SK-N-SH (cell line): ENCODE measurements around the gene SHROOM1. TPM values are rescaled to one million over a fixed set of nuclear protein-coding genes. Genes with fewer than 3 reads are reported as not detected.
A peak's percentile ranks its signal among the peaks of the same experiment; 100 is the strongest.

ENCODE experiments used
- CTCF ChIA-PET: fragments of 300-600, 350-600 bp; formaldehyde crosslinking; extraction: SDS; loops from one replicate; lab custom pipeline; 2021; lab: Yijun Ruan, JAX
- POLR2A ChIA-PET: fragments of 350-600 bp; sonication (Branson Sonifier 250); formaldehyde crosslinking; extraction: SDS; loops from one replicate; lab custom pipeline; 2020; ENCODE audit warnings: antibody characterized with exemption, inconsistent platforms; lab: Yijun Ruan, JAX
- DNase-seq: peaks from one replicate; pipeline ENCODE4 v3.0.0; 2012
- H2AFZ ChIP-seq: fragments of 200-600 bp; sonication (generic); 2 replicates; pipeline ENCODE4 v1.8.1; 2016; ENCODE audit warnings: antibody characterized with exemption, mild to moderate bottlenecking, low read depth
- H3F3A ChIP-seq: fragments of 200-600 bp; sonication (generic); replicated peaks from 2 replicates; pipeline ENCODE3; 2016; ENCODE audit warnings: antibody characterized with exemption, mild to moderate bottlenecking; ENCODE audit not compliant: insufficient read depth
- H3K27ac ChIP-seq, 2 experiments: fragments of 200-500 bp in 1 of 2; fragments of 200-600 bp in 1 of 2; sonication (Bioruptor generic) in 1 of 2; sonication (generic), shearing (Covaris generic) in 1 of 2; 2 replicates each; pipeline versions ENCODE4 v1.5.1 to v1.6.1; 2014 to 2016; ENCODE audit warnings: low read depth in 2 of 2, inconsistent platforms in 1 of 2, low read length in 1 of 2, mild to moderate bottlenecking in 1 of 2, mixed read lengths in 1 of 2
- H3K27me3 ChIP-seq: fragments of 200-600 bp; sonication (generic), shearing (Covaris generic); 2 replicates; pipeline ENCODE4 v1.6.1; 2016; ENCODE audit warnings: mixed run types; ENCODE audit not compliant: insufficient read depth
- H3K36me3 ChIP-seq, 2 experiments: fragments of 200-500 bp in 1 of 2; fragments of 200-600 bp in 1 of 2; sonication (Bioruptor generic) in 1 of 2; sonication (generic) in 1 of 2; replicated peaks in 1 of 2; 2 replicates each; pipeline versions ENCODE3 to v1.5.1; 2014 to 2016; ENCODE audit warnings: low read length in 1 of 2, mild to moderate bottlenecking in 1 of 2; ENCODE audit not compliant: insufficient read depth in 2 of 2, control insufficient read depth in 1 of 2
- H3K4me1 ChIP-seq, 2 experiments: fragments of 200-500 bp in 1 of 2; fragments of 200-600 bp in 1 of 2; sonication (Bioruptor generic) in 1 of 2; sonication (generic), shearing (Covaris generic) in 1 of 2; 2 replicates each; pipeline versions ENCODE4 v1.5.1 to v1.6.1; 2014 to 2016; ENCODE audit warnings: low read depth in 1 of 2, low read length in 1 of 2, mixed run types in 1 of 2; ENCODE audit not compliant: insufficient read depth in 2 of 2, control insufficient read depth in 1 of 2
- H3K4me2 ChIP-seq: fragments of 200-600 bp; sonication (generic), shearing (Covaris generic); 2 replicates; pipeline ENCODE4 v1.6.1; 2017; ENCODE audit warnings: mixed run types
- H3K4me3 ChIP-seq, 2 experiments: fragments of 200-500 bp in 1 of 2; fragments of 200-600 bp in 1 of 2; sonication (Bioruptor generic) in 1 of 2; sonication (generic), shearing (Covaris generic) in 1 of 2; 2 replicates each; pipeline versions ENCODE4 v1.5.1 to v1.8.1; 2014 to 2016; ENCODE audit warnings: low read depth in 2 of 2, inconsistent platforms in 1 of 2, low read length in 1 of 2, mild to moderate bottlenecking in 1 of 2, mixed read lengths in 1 of 2, moderate library complexity in 1 of 2
- H3K79me2 ChIP-seq: fragments of 200-600 bp; sonication (generic); 2 replicates; pipeline ENCODE4 v1.8.1; 2017; ENCODE audit warnings: mild to moderate bottlenecking; ENCODE audit not compliant: insufficient read depth
- H3K9ac ChIP-seq: fragments of 200-600 bp; sonication (generic); 2 replicates; pipeline ENCODE4 v1.6.1; 2017; ENCODE audit warnings: mixed run types
- H3K9me2 ChIP-seq: fragments of 200-600 bp; sonication (generic); 2 replicates; pipeline ENCODE4 v1.6.1; 2017; ENCODE audit warnings: mixed run types
- H3K9me3 ChIP-seq: fragments of 200-600 bp; sonication (generic); 2 replicates; pipeline ENCODE4 v1.6.1; 2017; ENCODE audit warnings: mixed run types, mild to moderate bottlenecking, moderate library complexity
- H4K20me1 ChIP-seq: fragments of 200-600 bp; sonication (generic); 2 replicates; pipeline ENCODE4 v1.6.1; 2017; ENCODE audit warnings: mild to moderate bottlenecking, mixed run types; ENCODE audit not compliant: insufficient read depth
- ELF1 ChIP-seq: IDR thresholded peaks from 2 replicates; pipeline ENCODE4 v1.4.0; 2012
- EP300 ChIP-seq, 2 experiments: IDR thresholded peaks; 2 replicates each; pipeline versions ENCODE4 v1.4.0 to v1.6.1; 2012; ENCODE audit warnings: borderline replicate concordance in 1 of 2, low read depth in 1 of 2, low read length in 1 of 2
- EZH2phosphoT487 ChIP-seq: fragments of 200-600 bp; sonication (generic); IDR thresholded peaks from 2 replicates; pipeline ENCODE4 v1.6.1; 2017; ENCODE audit warnings: low read depth, mixed run types, mild to moderate bottlenecking, antibody characterized with exemption, moderate library complexity, borderline replicate concordance
- FOXJ3 ChIP-seq: sonication (generic); formaldehyde crosslinking; IDR thresholded peaks from 2 replicates; pipeline ENCODE4 v1.5.1; 2020; ENCODE audit warnings: mild to moderate bottlenecking, missing genetic modification reagents
- GATA2 ChIP-seq: sonication (generic); formaldehyde crosslinking; IDR thresholded peaks from 2 replicates; pipeline ENCODE4 v1.5.0; 2020; ENCODE audit warnings: mild to moderate bottlenecking, missing genetic modification reagents
- IRF3 ChIP-seq: fragments of 150-350 bp; IDR thresholded peaks from 2 replicates; pipeline ENCODE4 v1.6.1; 2016; ENCODE audit warnings: mild to moderate bottlenecking, low read depth, low read length
- JUND ChIP-seq: IDR thresholded peaks from 2 replicates; pipeline ENCODE4 v1.4.0; 2012
- MXI1 ChIP-seq: IDR thresholded peaks from 2 replicates; pipeline ENCODE4 v1.6.1; 2012; ENCODE audit warnings: mild to moderate bottlenecking, low read depth, low read length, improper control_type of control experiment
- NFIC ChIP-seq: IDR thresholded peaks from 2 replicates; pipeline ENCODE4 v1.4.0; 2012; ENCODE audit warnings: borderline replicate concordance
- NRF1 ChIP-seq: IDR thresholded peaks from 2 replicates; pipeline ENCODE4 v1.6.1; 2012; ENCODE audit warnings: low read depth, mild to moderate bottlenecking, low read length
- POLR2AphosphoS5 ChIP-seq: IDR thresholded peaks from 2 replicates; pipeline ENCODE4 v1.6.1; 2012; ENCODE audit warnings: low read depth, low read length
- RCOR1 ChIP-seq: fragments of 150-350 bp; IDR thresholded peaks from 2 replicates; pipeline ENCODE4 v1.6.1; 2017; ENCODE audit warnings: antibody characterized with exemption, low read length
- REST ChIP-seq: IDR thresholded peaks from 2 replicates; pipeline ENCODE4 v1.6.1; 2012; ENCODE audit warnings: mild to moderate bottlenecking, low read depth, low read length, moderate library complexity
- TAF1 ChIP-seq: IDR thresholded peaks from 2 replicates; pipeline ENCODE4 v1.6.1; 2012; ENCODE audit warnings: low read depth, mild to moderate bottlenecking, low read length, moderate library complexity, borderline replicate concordance
- YY1 ChIP-seq: IDR thresholded peaks from 2 replicates; pipeline ENCODE4 v1.4.0; 2012; ENCODE audit warnings: low read depth, mild to moderate bottlenecking
- WGBS: methylation state at CpG from one replicate; pipeline ENCODE4 v1.1.6; 2017; ENCODE audit warnings: low lambda C conversion rate; 5-methylcytosine and 5-hydroxymethylcytosine counted together
- polyA plus RNA-seq, 3 experiments: library from polyadenylated mRNA; depleted of rRNA; stranded (reverse); fragments of >200 nt; gene quantifications; 2 replicates each; pipeline ENCODE4 v1.2.3, GENCODE V29; 2012

SHROOM1 gene
- polyA plus RNA-seq, 1 of the 3 experiments (the other 2 are of a cell fraction), result 3.8 TPM

- TF ChIP-seq REST (no peak), IRF3 (no peak)
Measured at GRCh38 chr5:132788990-132789886, 41.2 kb downstream of the SHROOM1 start (continued).

GRCh38 chr5:132788508-132788907 is 41.9 kb downstream of the SHROOM1 start:
- no peak overlapping the region for H2AFZ ChIP-seq
- no peaks in the 10 kb centered on the region for H3K9me2 ChIP-seq
- no peak overlapping the region for H3K4me3 ChIP-seq
- no peaks in the 10 kb centered on the region for H3K9me3 ChIP-seq
- 100% methylated on average over 1 of the region's 1 CpG for WGBS
- no peaks in the 10 kb centered on the region for H3K79me2 ChIP-seq
- no peak overlapping the region for H3K4me2 ChIP-seq
- H4K20me1 ChIP-seq, result no peaks in the 10 kb centered on the region
- ChIA-PET POLR2A (no interaction called here), CTCF (interaction anchor here (1.5 kb wide), 1 partner anchor 32 kb away, joined by 3 read pairs; no protein-coding TSS in a partner anchor)
- no peaks in the 10 kb centered on the region for H3K27me3 ChIP-seq
- peaks cover 0 to 17% of the 10 kb centered on the region in 2 experiments; a peak in 1 of 4 replicates for H3K4me1 ChIP-seq
- TF ChIP-seq EP300 (IDR thresholded peaks at IDR 0.05; ENCODE audit: borderline replicate concordance in 1 of 2, low read depth in 1 of 2, low read length in 1 of 2) (peak in 1 of 2 experiments; percentile 32; a peak in 1 of 4 replicates), NRF1 (no peak), GATA2 (CRISPR knock-in tag) (peak; percentile 38; the same call in 1 of the 2 replicates), TAF1 (no peak)
- DNase-seq, result no peak
- H3K9ac ChIP-seq, result no peak overlapping the region
- H3F3A ChIP-seq, result peaks cover 6% of the 10 kb centered on the region
- H3K27ac ChIP-seq, result peak overlapping the region in 1 of 2 experiments; percentile 34; a peak in 1 of 4 replicates
- no peaks in the 10 kb centered on the region for H3K36me3 ChIP-seq

GRCh38 chr5:132787076-132787475 is 43.4 kb downstream of the SHROOM1 start:
- Histone ChIP-seq H3K27ac (0 out of 4 replicates have a peak overlapping the region, but pooled peaks of 1 of the 2 experiments have one; percentile 13), H3K9me2 (no peaks in the 10 kb centered on the region), H3K4me1 (peaks cover 13 to 17% of the 10 kb centered on the region in 2 experiments; a peak in 2 of 4 replicates), H2AFZ (no peak overlapping the region), H3K9me3 (no peaks in the 10 kb centered on the region), H3F3A (peaks cover 6% of the 10 kb centered on the region), H3K4me3 (no peak overlapping the region), H4K20me1 (no peaks in the 10 kb centered on the region), H3K79me2 (no peaks in the 10 kb centered on the region), H3K27me3 (no peaks in the 10 kb centered on the region), H3K9ac (no peak overlapping the region), H3K4me2 (no peak overlapping the region), H3K36me3 (no peaks in the 10 kb centered on the region)
- ChIA-PET CTCF (interaction anchor here (1.0 to 1.9 kb wide), 6 partner anchors 11 to 79 kb away, joined by 3 to 4 read pairs (median 3); partner anchors contain the start of gene GDF9), POLR2A (no interaction called here)
- DNase-seq, result no peak
- WGBS, result 100% methylated on average over 1 of the region's 1 CpG
- TF ChIP-seq ELF1 (no peak), RCOR1 (no peak), REST (no peak), YY1 (no peak), NFIC (0 out of 2 replicates have a peak, but pooled peaks have one; percentile 35), FOXJ3 (no peak), NRF1 (no peak), EZH2phosphoT487 (no peak), MXI1 (no peak), POLR2AphosphoS5 (no peak), TAF1 (no peak), JUND (peak; percentile 54; the same call in 1 of the 2 replicates)
